ENCODE data around the gene BATF. TPM values are rescaled to one million over a fixed set of nuclear protein-coding genes. Genes with fewer than 3 reads are reported as not detected.

BATF gene
- total and polyA plus RNA-seq, 2 donors (not counting 1 experiment from before 2014, with no cell fraction given) = 12.8 to 16.4 TPM

GRCh38 chr14:75535164-75535898, 13.1 kb downstream of the BATF start:
- Histone ChIP-seq H3K4me1 (ENCODE audit: control insufficient read depth in 2 of 2, insufficient read depth in 2 of 2, low read length in 2 of 2) (peaks cover 11 to 17% of the 10 kb centered on the region in 2 donors), H3K9me3 (ENCODE audit: control extremely low read depth in 1 of 3, control insufficient read depth in 2 of 3, insufficient read depth in 1 of 3, low read length in 2 of 3) (no peaks in the 10 kb centered on the region), H4K20me1 (ENCODE audit: control insufficient read depth, insufficient read depth, low read length, poor library complexity, severe bottlenecking) (no peaks in the 10 kb centered on the region), H2AFZ (ENCODE audit: insufficient read depth, low read depth, low read length, poor library complexity, severe bottlenecking) (no peak overlapping the region), H3K27me3 (replicated peaks in 1 of 4; ENCODE audit: control extremely low read depth in 1 of 4, control insufficient read depth in 3 of 4, insufficient read depth in 4 of 4, low read length in 3 of 4) (no peaks in the 10 kb centered on the region), H3K79me2 (ENCODE audit: control insufficient read depth, insufficient read depth, low read length) (peaks cover 22% of the 10 kb centered on the region), H3K4me3 (ENCODE audit: control extremely low read depth in 1 of 5, extremely low read depth in 1 of 5, insufficient read depth in 1 of 5, low read depth in 2 of 5, low read length in 4 of 5) (no peak overlapping the region), H3K9ac (ENCODE audit: low read length) (no peak overlapping the region), H3K27ac (ENCODE audit: low read length in 2 of 2) (no peak overlapping the region), H3K36me3 (replicated peaks in 1 of 2; ENCODE audit: control extremely low read depth in 1 of 2, control insufficient read depth in 1 of 2, extremely low read depth in 1 of 2, insufficient read depth in 2 of 2, low read length in 1 of 2) (no peaks in the 10 kb centered on the region), H3K4me2 (replicated peaks; ENCODE audit: low read depth, low read length, poor library complexity, severe bottlenecking) (no peak overlapping the region)
- WGBS (ENCODE audit: insufficient coverage) = 83% methylated on average over 1 of the region's 5 CpGs
- ATAC-seq (ENCODE audit: low read depth) = no peak
- no peaks in the 10 kb centered on the region for H3K27me3 Mint-ChIP-seq
- POLR2A ChIA-PET = interaction anchor here (0.6 kb wide), 1 partner anchor 105 kb away, joined by 4 read pairs; no protein-coding TSS in a partner anchor
- H3K4me3 Mint-ChIP-seq = no peak overlapping the region
- H3K9me3 Mint-ChIP-seq (ENCODE audit: insufficient read depth) = no peaks in the 10 kb centered on the region
- CTCF ChIA-PET = interaction anchor here (0.5 to 2.3 kb wide), 6 partner anchors 14 to 118 kb away, joined by 3 to 7 read pairs (median 4); no protein-coding TSS in a partner anchor
- peaks cover 49% of the 10 kb centered on the region for H3K4me1 Mint-ChIP-seq
- no peak for DNase-seq
- no peak overlapping the region for H3K27ac Mint-ChIP-seq
- intact Hi-C loops (cut with micrococcal nuclease) = no loop called here
- TF ChIP-seq EZH2 (IDR thresholded peaks at IDR 0.05; ENCODE audit: borderline replicate concordance, insufficient read depth, low read depth, low read length, poor library complexity, severe bottlenecking) = no peak
- TF ChIP-seq, protein P1, sequence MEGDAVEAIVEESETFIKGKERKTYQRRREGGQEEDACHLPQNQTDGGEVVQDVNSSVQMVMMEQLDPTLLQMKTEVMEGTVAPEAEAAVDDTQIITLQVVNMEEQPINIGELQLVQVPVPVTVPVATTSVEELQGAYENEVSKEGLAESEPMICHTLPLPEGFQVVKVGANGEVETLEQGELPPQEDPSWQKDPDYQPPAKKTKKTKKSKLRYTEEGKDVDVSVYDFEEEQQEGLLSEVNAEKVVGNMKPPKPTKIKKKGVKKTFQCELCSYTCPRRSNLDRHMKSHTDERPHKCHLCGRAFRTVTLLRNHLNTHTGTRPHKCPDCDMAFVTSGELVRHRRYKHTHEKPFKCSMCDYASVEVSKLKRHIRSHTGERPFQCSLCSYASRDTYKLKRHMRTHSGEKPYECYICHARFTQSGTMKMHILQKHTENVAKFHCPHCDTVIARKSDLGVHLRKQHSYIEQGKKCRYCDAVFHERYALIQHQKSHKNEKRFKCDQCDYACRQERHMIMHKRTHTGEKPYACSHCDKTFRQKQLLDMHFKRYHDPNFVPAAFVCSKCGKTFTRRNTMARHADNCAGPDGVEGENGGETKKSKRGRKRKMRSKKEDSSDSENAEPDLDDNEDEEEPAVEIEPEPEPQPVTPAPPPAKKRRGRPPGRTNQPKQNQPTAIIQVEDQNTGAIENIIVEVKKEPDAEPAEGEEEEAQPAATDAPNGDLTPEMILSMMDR (IDR thresholded peaks at IDR 0.05) = no peak

DNA sequence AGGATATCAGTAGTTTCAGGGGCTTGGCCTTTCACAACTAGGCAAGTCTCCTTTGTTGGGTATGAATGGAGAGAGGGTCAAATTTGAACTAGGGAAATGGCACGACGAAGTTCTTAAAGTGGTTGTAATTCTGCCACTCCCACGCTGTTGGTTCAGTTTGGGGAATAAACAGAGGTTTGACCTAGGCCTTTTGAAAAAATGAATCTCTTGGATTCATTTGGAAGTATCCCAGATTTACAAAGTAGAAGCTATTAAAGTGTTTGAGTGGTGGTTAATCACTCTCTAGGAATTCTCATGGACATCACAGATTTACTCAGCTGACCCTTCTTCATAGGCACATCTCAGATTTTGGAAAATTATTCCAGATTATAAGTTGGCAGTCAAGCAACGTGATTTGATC, 14.8 kb downstream of the BATF start:
- WGBS (ENCODE audit: insufficient coverage) = 86% methylated on average over 4 of the region's 4 CpGs
- H3K79me2 ChIP-seq (ENCODE audit: control insufficient read depth, insufficient read depth, low read length) = peaks cover 11% of the 10 kb centered on the region

More for the DNA sequence above, 14.8 kb downstream of the BATF start:
- Mint-ChIP-seq H3K4me3 (no peak overlapping the region), H3K9me3 (ENCODE audit: insufficient read depth) (no peaks in the 10 kb centered on the region), H3K4me1 (peaks cover 53% of the 10 kb centered on the region), H3K27ac (no peak overlapping the region), H3K27me3 (no peaks in the 10 kb centered on the region)
- Histone ChIP-seq H3K27me3 (replicated peaks in 1 of 4; ENCODE audit: control extremely low read depth in 1 of 4, control insufficient read depth in 3 of 4, insufficient read depth in 4 of 4, low read length in 3 of 4) (no peaks in the 10 kb centered on the region), H3K27ac (ENCODE audit: low read length in 2 of 2) (no peak overlapping the region), H4K20me1 (ENCODE audit: control insufficient read depth, insufficient read depth, low read length, poor library complexity, severe bottlenecking) (no peaks in the 10 kb centered on the region), H3K4me3 (ENCODE audit: control extremely low read depth in 1 of 5, extremely low read depth in 1 of 5, insufficient read depth in 1 of 5, low read depth in 2 of 5, low read length in 4 of 5) (no peak overlapping the region), H3K4me2 (replicated peaks; ENCODE audit: low read depth, low read length, poor library complexity, severe bottlenecking) (no peak overlapping the region), H3K9ac (ENCODE audit: low read length) (no peak overlapping the region), H3K4me1 (ENCODE audit: control insufficient read depth in 2 of 2, insufficient read depth in 2 of 2, low read length in 2 of 2) (peaks cover 18 to 33% of the 10 kb centered on the region in 2 donors), H3K9me3 (ENCODE audit: control extremely low read depth in 1 of 3, control insufficient read depth in 2 of 3, insufficient read depth in 1 of 3, low read length in 2 of 3) (no peaks in the 10 kb centered on the region), H3K36me3 (replicated peaks in 1 of 2; ENCODE audit: control extremely low read depth in 1 of 2, control insufficient read depth in 1 of 2, extremely low read depth in 1 of 2, insufficient read depth in 2 of 2, low read length in 1 of 2) (no peaks in the 10 kb centered on the region), H2AFZ (ENCODE audit: insufficient read depth, low read depth, low read length, poor library complexity, severe bottlenecking) (no peak overlapping the region)
- CTCF ChIA-PET = interaction anchor here (0.6 to 1.2 kb wide), 3 partner anchors 24 to 48 kb away, joined by 3 to 6 read pairs (median 4); no protein-coding TSS in a partner anchor
- POLR2A ChIA-PET = no interaction called here
- no peak for DNase-seq
- ATAC-seq (ENCODE audit: low read depth) = no peak
- no peak for TF ChIP-seq EZH2 (IDR thresholded peaks at IDR 0.05; ENCODE audit: borderline replicate concordance, insufficient read depth, low read depth, low read length, poor library complexity, severe bottlenecking)
- TF ChIP-seq, protein P1 (IDR thresholded peaks at IDR 0.05) = no peak
- intact Hi-C loops (cut with micrococcal nuclease) = no loop called here

Measured in B cell (primary cell).